GM12864 (cell line): ENCODE data around the gene NR3C2.

Experiments used
- DNase-seq: peaks from one replicate; pipeline ENCODE4 v3.0.0-alpha.2; 2011; ENCODE audit warnings: low read depth
- H3K4me3 ChIP-seq: 2 replicates; pipeline ENCODE4 v1.5.1; 2011; ENCODE audit warnings: mild to moderate bottlenecking, low read depth, low read length, control low read depth
- CTCF ChIP-seq: IDR thresholded peaks from 2 replicates; pipeline ENCODE4 v1.5.1; 2011; ENCODE audit warnings: low read depth, mild to moderate bottlenecking, moderate library complexity, low read length, control low read depth, inconsistent platforms; ENCODE audit errors: missing control alignments

Gene NR3C2

GRCh38 chr4:148108766-148109165 lies 333.4 kb downstream of the NR3C2 start:
- H3K4me3 ChIP-seq, result no peak overlapping the region
- DNase-seq, result no peak

GRCh38 chr4:148103597-148104355 lies 338.4 kb downstream of the NR3C2 start:
- no peak overlapping the region for H3K4me3 ChIP-seq
- no peak for DNase-seq
- TF ChIP-seq CTCF, result no peak

More at GRCh38 chr4:148108766-148109165, 333.4 kb downstream of the NR3C2 start:
- TF ChIP-seq CTCF, result no peak

- no peak for DNase-seq
- H3K4me3 ChIP-seq, result no peak overlapping the region
- TF ChIP-seq CTCF, result no peak
Observed at GRCh38 chr4:148101790-148102189, 340.4 kb downstream of the NR3C2 start.

DNA sequence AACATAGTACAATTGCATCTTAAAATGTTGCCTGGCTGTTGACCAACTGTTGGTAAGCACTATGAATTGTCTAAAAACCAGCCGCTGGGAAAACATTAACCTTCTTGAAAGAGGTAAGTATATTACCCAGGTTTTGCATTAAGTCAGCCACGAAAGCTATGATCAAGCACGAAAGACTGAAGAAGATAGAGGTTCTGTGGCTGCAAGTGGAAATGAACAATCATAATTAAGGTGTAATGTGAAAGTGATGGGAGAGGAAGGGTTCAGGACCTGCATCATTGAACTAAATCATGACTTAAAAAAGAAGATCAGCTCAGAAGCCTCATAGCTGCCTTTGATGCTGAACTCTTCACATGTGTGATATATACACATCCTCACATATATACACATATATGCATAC lies 341.0 kb downstream of the NR3C2 start:
- TF ChIP-seq CTCF, result no peak
- H3K4me3 ChIP-seq, result no peak overlapping the region
- no peak for DNase-seq

DNA sequence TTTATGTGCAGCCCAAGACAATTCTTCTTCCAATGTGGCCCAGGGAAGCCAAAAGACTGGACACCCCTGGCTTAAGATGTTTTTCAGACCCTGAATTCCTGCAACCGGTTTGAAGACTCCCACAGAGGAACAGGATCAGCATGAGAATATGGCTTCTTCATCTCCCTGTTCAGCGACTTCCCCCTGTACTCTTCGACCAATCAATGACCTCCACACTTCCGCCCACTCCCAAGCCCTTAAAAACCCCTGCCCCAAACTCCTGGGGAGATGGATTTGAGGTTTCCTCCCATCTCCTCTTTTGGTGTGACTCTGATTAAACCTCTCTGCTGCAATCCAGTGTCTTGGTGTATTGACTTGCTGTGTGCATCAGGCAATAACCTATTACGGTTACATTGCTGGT lies 344.4 kb downstream of the NR3C2 start:
- TF ChIP-seq CTCF, result no peak
- no peak overlapping the region for H3K4me3 ChIP-seq
- no peak for DNase-seq

GRCh38 chr4:148095346-148095923 lies 346.8 kb downstream of the NR3C2 start:
- TF ChIP-seq CTCF, result no peak
- no peak for DNase-seq

GRCh38 chr4:148094149-148094548 lies 348.1 kb downstream of the NR3C2 start:
- TF ChIP-seq CTCF, result no peak
- H3K4me3 ChIP-seq, result no peak overlapping the region
- no peak for DNase-seq

More at GRCh38 chr4:148095346-148095923, 346.8 kb downstream of the NR3C2 start:
- H3K4me3 ChIP-seq, result no peak overlapping the region
